NB4 (cell line): ENCODE results near the gene S100A3.
"Not testable (repeated sequence)": the region's sequence is repeated elsewhere in the genome, so short reads cannot be mapped to it uniquely, and the experiment has no call there.

Experiments used
- DNase-seq: peaks from one replicate; pipeline ENCODE4 v3.0.0; 2010; ENCODE audit warnings: low read depth
- H3K4me3 ChIP-seq: one replicate; pipeline ENCODE4 v1.5.1; 2011; ENCODE audit warnings: mild to moderate bottlenecking, low read depth, low read length, moderate library complexity
- MYC ChIP-seq: IDR thresholded peaks from 2 replicates; pipeline ENCODE4 v1.6.1; 2011; ENCODE audit warnings: low read depth, low read length
- POLR2A ChIP-seq: IDR thresholded peaks from 2 replicates; pipeline ENCODE4 v1.6.1; 2011; ENCODE audit warnings: mild to moderate bottlenecking; ENCODE audit not compliant: insufficient read length; ENCODE audit errors: extremely low read depth
- TF ChIP-seq, protein P1 (sequence below): IDR thresholded peaks from 2 replicates; pipeline ENCODE4 v1.6.1; 2011; ENCODE audit warnings: low read depth, low read length
- TF ChIP-seq, protein P2 (sequence below): IDR thresholded peaks from one replicate; pipeline ENCODE4 v1.5.1; 2012; ENCODE audit warnings: low read depth, low read length

Gene S100A3

GRCh38 chr1:153578490-153578889, 29.4 kb upstream of the S100A3 start:
- no peak overlapping the region for H3K4me3 ChIP-seq
- TF ChIP-seq MYC (no peak), POLR2A (no peak)
- TF ChIP-seq, protein P1, sequence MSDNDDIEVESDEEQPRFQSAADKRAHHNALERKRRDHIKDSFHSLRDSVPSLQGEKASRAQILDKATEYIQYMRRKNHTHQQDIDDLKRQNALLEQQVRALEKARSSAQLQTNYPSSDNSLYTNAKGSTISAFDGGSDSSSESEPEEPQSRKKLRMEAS, result no peak
- TF ChIP-seq, protein P2, sequence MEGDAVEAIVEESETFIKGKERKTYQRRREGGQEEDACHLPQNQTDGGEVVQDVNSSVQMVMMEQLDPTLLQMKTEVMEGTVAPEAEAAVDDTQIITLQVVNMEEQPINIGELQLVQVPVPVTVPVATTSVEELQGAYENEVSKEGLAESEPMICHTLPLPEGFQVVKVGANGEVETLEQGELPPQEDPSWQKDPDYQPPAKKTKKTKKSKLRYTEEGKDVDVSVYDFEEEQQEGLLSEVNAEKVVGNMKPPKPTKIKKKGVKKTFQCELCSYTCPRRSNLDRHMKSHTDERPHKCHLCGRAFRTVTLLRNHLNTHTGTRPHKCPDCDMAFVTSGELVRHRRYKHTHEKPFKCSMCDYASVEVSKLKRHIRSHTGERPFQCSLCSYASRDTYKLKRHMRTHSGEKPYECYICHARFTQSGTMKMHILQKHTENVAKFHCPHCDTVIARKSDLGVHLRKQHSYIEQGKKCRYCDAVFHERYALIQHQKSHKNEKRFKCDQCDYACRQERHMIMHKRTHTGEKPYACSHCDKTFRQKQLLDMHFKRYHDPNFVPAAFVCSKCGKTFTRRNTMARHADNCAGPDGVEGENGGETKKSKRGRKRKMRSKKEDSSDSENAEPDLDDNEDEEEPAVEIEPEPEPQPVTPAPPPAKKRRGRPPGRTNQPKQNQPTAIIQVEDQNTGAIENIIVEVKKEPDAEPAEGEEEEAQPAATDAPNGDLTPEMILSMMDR, result no peak
- DNase-seq, result no peak

DNA sequence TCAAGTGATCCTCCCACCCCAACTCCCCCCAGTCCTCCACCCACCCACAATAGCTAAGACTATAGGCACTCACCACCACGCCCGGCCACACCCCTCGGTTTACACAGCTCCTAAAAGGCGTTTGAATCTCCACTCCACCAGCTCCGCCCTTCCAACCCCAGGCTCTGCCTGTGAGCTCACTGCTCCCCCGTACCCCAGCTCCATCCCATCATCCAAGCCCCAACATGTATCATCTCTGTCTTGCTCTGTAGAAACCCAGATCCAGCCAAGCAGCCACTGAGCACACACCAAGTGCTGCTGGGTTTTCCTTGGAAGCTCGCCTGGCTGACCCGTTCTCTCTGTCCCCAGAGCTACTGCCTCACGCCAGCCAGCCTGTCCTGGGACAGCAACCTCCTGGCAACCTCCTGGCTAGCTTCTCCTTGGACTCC, 28.6 kb upstream of the S100A3 start:
- no peak for DNase-seq
- TF ChIP-seq, protein P1, result no peak
- TF ChIP-seq POLR2A (no peak), MYC (no peak)
- TF ChIP-seq, protein P2, result no peak
- no peak overlapping the region for H3K4me3 ChIP-seq

- DNase-seq, result peak; percentile 30
- H3K4me3 ChIP-seq, result no peak overlapping the region
- TF ChIP-seq, protein P1, result no peak
- TF ChIP-seq, protein P2, result no peak
- TF ChIP-seq POLR2A (no peak), MYC (no peak)
Measured at GRCh38 chr1:153577138-153577537, 28.1 kb upstream of the S100A3 start.

GRCh38 chr1:153575497-153575896, 26.4 kb upstream of the S100A3 start:
- DNase-seq, H3K4me3 ChIP-seq: not testable (repeated sequence)

DNA sequence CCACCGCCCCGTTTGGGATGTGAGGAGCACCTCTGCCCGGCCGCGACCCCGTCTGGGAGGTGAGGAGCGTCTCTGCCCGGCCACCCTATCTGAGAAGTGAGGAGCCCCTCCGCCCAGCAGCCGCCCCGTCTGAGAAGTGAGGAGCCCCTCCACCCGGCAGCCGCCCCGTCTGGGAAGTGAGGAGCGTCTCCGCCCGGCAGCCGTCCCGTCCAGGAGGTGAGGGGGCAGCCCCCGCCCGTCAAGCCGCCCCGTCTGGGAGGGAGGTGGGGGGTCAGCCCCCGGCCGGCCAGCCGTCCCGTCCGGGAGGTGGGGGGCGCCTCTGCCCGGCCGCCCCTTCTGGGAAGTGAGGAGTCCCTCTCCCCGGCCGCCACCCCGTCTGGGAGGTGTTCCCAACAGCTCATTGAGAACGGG, 26.0 kb upstream of the S100A3 start:
- H3K4me3 ChIP-seq, DNase-seq: not testable (repeated sequence)

- DNase-seq, result peak; percentile 57
Measured at GRCh38 chr1:153573351-153573750, 24.3 kb upstream of the S100A3 start.

DNA sequence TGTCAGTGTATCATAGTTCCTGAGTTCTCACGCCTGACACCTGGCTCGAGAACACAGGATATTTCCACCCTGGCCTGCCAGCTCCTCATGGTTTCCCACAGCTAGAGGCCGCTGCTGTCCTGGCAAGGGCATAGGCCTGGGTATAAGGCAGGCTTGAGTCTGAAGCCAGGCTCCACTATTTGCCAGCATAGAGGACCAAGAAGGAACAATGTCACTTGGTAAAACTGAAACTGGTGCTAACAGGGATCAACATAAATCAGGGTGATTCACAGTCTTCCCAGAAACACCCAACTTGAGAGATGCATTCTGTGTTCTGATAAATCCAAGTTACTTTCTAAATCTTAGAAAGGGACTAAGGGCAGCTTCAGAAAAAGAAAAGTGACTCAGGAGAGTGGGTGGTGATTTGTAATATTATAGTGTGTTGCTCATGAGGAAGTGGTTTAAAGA, 23.5 kb upstream of the S100A3 start:
- TF ChIP-seq POLR2A, result no peak
- TF ChIP-seq, protein P2, result peak; percentile 84
- TF ChIP-seq, protein P1, result peak; percentile 38; the same call in 1 of the 2 replicates
- DNase-seq, result peak; percentile 74
- no peak overlapping the region for H3K4me3 ChIP-seq

More at GRCh38 chr1:153573351-153573750, 24.3 kb upstream of the S100A3 start:
- H3K4me3 ChIP-seq, result no peak overlapping the region
- TF ChIP-seq POLR2A, result no peak
- TF ChIP-seq, protein P2, result no peak
- TF ChIP-seq, protein P1, result no peak
- no peak for TF ChIP-seq MYC
